ENCODE results near the gene OSER1. TPM values are rescaled to one million over a fixed set of nuclear protein-coding genes. Genes with fewer than 3 reads are reported as not detected.

The OSER1 gene
- total and polyA plus RNA-seq, 8 donors = 7.8 to 87.5 (median 31.7) TPM

DNA sequence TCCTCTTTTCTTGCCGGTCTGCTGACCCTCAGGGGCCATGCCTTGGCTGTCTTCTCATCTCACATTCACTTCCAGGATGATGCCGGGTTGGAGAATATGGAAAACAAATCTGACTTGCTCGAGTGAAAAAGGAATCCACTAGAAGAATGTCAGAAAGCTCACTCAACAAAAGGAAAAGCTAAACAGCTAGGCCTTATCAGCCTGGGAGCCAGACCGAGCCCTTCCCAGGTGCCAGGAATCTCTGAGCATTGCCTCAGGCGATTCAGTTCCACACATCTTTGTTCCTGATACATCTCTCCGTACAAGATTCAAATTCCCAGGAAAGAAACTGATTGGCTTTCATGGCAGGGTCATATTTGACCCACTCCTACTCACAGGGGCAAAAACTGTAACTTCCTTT is 9.2 kb upstream of the OSER1 start:
- TF ChIP-seq POLR2A (IDR thresholded peaks at IDR 0.05) = no peak
- 26 to 51% (median 33%) methylated on average over 6 of the region's 6 CpGs for WGBS, 5 donors
- Histone ChIP-seq H3K36me3 (peaks cover 0 to 15% (median 7%) of the 10 kb centered on the region in 4 donors), H3K27ac (peak overlapping the region in 1 of 5 donors; percentile 14), H3K4me3 (no peak overlapping the region), H3K9me3 (no peaks in the 10 kb centered on the region), H3K4me1 (peaks cover 0 to 28% (median 12%) of the 10 kb centered on the region in 4 donors), H3K27me3 (no peaks in the 10 kb centered on the region)
- intact Hi-C loops (cut with DNase I; ENCODE audit: low total_unique reads) = loop anchor here (5.0 to 10.0 kb wide), 3 partner anchors 88 to 395 kb away; no protein-coding TSS in a partner anchor
- no peak for DNase-seq

DNA sequence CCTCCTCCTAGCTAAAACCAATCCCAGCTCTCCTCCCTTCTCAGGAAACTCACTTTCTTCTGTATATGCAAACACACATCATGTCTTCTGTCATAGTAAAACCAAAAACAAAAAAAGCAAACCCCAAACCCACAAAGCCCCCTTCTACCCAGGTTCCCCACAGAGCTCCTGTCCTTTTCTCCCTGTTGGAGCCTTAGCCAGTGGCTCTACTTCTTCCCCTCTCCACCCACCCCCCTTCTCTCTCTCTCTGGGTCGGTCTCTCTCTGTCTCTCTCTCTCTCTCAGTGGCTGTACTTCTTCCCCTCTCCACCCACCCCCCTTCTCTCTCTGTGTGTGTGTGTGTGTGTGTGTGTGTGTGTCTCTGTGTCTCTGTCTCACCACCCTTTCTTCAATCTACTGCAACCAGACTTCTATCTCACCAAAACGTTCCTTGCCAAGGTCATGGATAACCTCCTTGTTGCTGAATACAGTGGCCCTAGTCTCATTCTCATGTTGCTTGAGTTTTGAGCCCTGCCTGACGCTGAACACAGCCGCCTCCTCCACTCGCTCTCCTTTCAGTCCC is 8.7 kb upstream of the OSER1 start:
- DNase-seq = no peak
- intact Hi-C loops (cut with DNase I; ENCODE audit: low total_unique reads) = loop anchor here (5.0 to 10.0 kb wide), 3 partner anchors 88 to 396 kb away; no protein-coding TSS in a partner anchor
- Histone ChIP-seq H3K27ac (peak overlapping the region in 1 of 5 donors; percentile 14), H3K36me3 (peaks cover 0 to 15% (median 7%) of the 10 kb centered on the region in 4 donors), H3K4me1 (peaks cover 0 to 28% (median 13%) of the 10 kb centered on the region in 4 donors), H3K9me3 (no peaks in the 10 kb centered on the region), H3K27me3 (no peaks in the 10 kb centered on the region), H3K4me3 (no peak overlapping the region)
- TF ChIP-seq POLR2AphosphoS5 (IDR thresholded peaks at IDR 0.05) = no peak
- TF ChIP-seq, protein P1, sequence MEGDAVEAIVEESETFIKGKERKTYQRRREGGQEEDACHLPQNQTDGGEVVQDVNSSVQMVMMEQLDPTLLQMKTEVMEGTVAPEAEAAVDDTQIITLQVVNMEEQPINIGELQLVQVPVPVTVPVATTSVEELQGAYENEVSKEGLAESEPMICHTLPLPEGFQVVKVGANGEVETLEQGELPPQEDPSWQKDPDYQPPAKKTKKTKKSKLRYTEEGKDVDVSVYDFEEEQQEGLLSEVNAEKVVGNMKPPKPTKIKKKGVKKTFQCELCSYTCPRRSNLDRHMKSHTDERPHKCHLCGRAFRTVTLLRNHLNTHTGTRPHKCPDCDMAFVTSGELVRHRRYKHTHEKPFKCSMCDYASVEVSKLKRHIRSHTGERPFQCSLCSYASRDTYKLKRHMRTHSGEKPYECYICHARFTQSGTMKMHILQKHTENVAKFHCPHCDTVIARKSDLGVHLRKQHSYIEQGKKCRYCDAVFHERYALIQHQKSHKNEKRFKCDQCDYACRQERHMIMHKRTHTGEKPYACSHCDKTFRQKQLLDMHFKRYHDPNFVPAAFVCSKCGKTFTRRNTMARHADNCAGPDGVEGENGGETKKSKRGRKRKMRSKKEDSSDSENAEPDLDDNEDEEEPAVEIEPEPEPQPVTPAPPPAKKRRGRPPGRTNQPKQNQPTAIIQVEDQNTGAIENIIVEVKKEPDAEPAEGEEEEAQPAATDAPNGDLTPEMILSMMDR (IDR thresholded peaks at IDR 0.05) = no peak
- no peak for TF ChIP-seq POLR2A (IDR thresholded peaks at IDR 0.05)
- no peak for TF ChIP-seq EP300 (IDR thresholded peaks at IDR 0.05)
- WGBS, 5 donors = 34 to 55% (median 46%) methylated on average over 5 of the region's 5 CpGs

DNA sequence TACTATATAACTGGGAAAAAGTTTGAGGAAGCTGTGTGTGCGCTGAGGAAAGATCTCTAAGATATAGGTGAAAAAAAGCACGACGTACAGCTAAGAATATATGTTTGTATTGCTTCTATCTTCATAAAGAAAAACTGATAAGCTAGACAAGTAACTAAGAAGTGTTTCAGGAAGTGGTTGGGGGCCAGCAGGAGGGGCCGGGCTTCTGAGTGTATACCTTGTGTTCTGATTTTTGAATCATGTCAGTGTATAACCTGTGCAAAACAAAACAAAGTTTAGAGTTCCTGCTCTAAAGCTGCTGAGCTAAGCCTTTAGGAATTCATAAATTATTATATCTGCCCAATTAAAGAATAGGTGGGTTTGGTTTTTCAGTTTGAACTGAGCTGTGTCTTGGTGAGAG is 7.9 kb upstream of the OSER1 start:
- DNase-seq = peak in 1 of 2 donors; percentile 45
- no peaks in the 10 kb centered on the region for H3K27me3 ChIP-seq
- TF ChIP-seq EP300 (IDR thresholded peaks at IDR 0.05) = no peak
- WGBS, 5 donors = 28 to 48% (median 38%) methylated on average over 4 of the region's 4 CpGs
- no peak overlapping the region for H3K4me3 ChIP-seq
- no peak overlapping the region for H3K27ac ChIP-seq
- H3K36me3 ChIP-seq = peaks cover 0 to 15% (median 7%) of the 10 kb centered on the region in 4 donors
- H3K4me1 ChIP-seq = peaks cover 0 to 31% (median 13%) of the 10 kb centered on the region in 4 donors
- H3K9me3 ChIP-seq = no peaks in the 10 kb centered on the region
- intact Hi-C loops (cut with DNase I; ENCODE audit: low total_unique reads) = loop anchor here (5.0 to 10.0 kb wide), 3 partner anchors 89 to 396 kb away; no protein-coding TSS in a partner anchor

DNA sequence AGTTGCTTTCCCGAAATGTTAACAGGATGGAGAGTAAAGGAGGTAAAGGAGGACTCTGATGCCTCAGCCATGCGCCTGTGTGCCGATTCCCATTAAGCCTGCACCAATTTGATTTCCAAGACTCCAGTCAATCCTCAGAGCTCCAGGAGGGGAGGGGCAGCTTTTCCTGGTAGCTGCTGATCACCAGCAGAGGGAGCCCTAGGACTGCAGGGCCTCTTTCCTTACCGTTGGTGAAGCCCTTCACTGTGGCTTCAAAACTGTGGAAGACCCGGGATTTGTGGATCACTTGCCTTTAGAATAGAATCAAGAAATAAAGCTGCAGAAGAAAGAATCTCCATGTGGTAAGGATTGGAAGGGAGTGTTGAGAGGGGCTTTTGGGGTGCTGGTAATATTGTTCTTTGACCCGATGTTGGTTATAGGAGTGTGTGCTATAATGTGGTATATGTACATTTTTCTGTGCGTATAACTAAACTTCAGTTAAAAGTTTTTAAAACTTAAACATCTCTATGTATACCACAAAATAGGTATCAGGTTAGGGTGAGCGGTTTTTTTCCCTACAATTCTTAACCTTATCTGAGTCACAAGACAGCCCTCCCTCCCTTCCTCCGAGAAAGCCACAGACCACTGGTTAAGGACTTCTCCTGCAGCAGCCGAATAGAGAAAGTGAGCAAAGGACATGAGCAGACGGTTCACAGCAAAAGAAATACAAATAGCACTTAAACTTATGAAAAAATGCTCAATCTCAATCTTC is 6.9 kb upstream of the OSER1 start:
- H3K4me3 ChIP-seq = no peak overlapping the region
- peak; percentile 81 to 88 for DNase-seq
- peaks cover 0 to 15% (median 7%) of the 10 kb centered on the region in 4 donors for H3K36me3 ChIP-seq
- TF ChIP-seq POLR2A (IDR thresholded peaks at IDR 0.05) = no peak
- no peak for TF ChIP-seq POLR2AphosphoS5 (IDR thresholded peaks at IDR 0.05)
- TF ChIP-seq EP300 (IDR thresholded peaks at IDR 0.05) = no peak
- TF ChIP-seq, protein P1 (IDR thresholded peaks at IDR 0.05) = peak in 5 of 7 experiments; percentile 75 to 90 (median 86)
- intact Hi-C loops (cut with DNase I; ENCODE audit: low total_unique reads) = loop anchor here (5.0 to 10.0 kb wide), 3 partner anchors 90 to 397 kb away; no protein-coding TSS in a partner anchor
- peak overlapping the region in 1 of 5 donors; percentile 20 for H3K27ac ChIP-seq
- H3K4me1 ChIP-seq = peaks cover 0 to 40% (median 14%) of the 10 kb centered on the region in 4 donors
- no peaks in the 10 kb centered on the region for H3K9me3 ChIP-seq
- 39 to 47% (median 40%) methylated on average over 11 of the region's 11 CpGs for WGBS, 5 donors
- H3K27me3 ChIP-seq = no peaks in the 10 kb centered on the region

DNA sequence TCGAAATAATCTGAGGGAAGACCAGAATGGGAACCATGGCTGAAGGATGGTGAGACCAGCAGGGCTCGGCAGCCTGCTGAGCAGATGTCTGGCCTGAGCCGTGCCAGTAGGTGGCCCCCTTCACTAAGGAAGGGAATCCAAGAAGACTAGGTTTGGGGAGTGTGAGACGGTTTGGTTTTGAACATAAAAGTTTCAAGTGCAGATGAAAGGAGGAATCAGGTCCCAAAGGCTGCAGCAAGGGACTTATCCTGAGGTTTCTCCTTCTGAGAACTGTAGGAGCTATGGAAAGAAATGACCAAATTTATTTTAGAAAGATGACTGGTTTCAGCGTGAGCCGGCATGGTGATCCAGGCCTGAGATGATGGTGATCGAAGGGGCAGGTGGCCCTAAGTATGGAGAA is 4.6 kb upstream of the OSER1 start:
- 47 to 54% (median 49%) methylated on average over 7 of the region's 7 CpGs for WGBS, 5 donors

More for the DNA sequence above, 4.6 kb upstream of the OSER1 start:
- peaks cover 9 to 53% (median 28%) of the 10 kb centered on the region in 4 donors for H3K4me1 ChIP-seq
- peak; percentile 73 to 90 for DNase-seq
- H3K27ac ChIP-seq = no peak overlapping the region
- intact Hi-C loops (cut with DNase I; ENCODE audit: low total_unique reads) = loop anchor here (5.0 to 10.0 kb wide), 3 partner anchors 92 to 400 kb away; no protein-coding TSS in a partner anchor
- no peaks in the 10 kb centered on the region for H3K27me3 ChIP-seq
- TF ChIP-seq POLR2A (IDR thresholded peaks at IDR 0.05) = no peak
- TF ChIP-seq POLR2AphosphoS5 (IDR thresholded peaks at IDR 0.05) = peak in 2 of 3 donors; percentile 11 to 23
- TF ChIP-seq, protein P1 (IDR thresholded peaks at IDR 0.05) = peak in 5 of 7 experiments; percentile 60 to 69 (median 66)
- no peak overlapping the region for H3K4me3 ChIP-seq
- H3K36me3 ChIP-seq = peaks cover 0 to 8% (median 2%) of the 10 kb centered on the region in 4 donors
- H3K9me3 ChIP-seq = no peaks in the 10 kb centered on the region

Data from stomach (tissue), 9 donors.